Thyroid gland (tissue), 4 donors: ENCODE measurements around the gene HIVEP3.

Experiments used
- POLR2A ChIP-seq, 2 donors: fragments of 450-650 bp; IDR thresholded peaks; one replicate each; pipeline ENCODE4 v1.6.1; 2017; ENCODE audit warnings: antibody characterized with exemption in 2 of 2, mild to moderate bottlenecking in 2 of 2, moderate library complexity in 1 of 2
- TF ChIP-seq, protein P1 (sequence below), 6 experiments: fragments of 200-600 bp in 3 of 6; fragments of 450-650 bp in 3 of 6; sonication (generic) in 3 of 6; IDR thresholded peaks; one replicate each; pipeline ENCODE4 v1.5.1; 2016 to 2019; ENCODE audit warnings: antibody characterized with exemption in 6 of 6, mild to moderate bottlenecking in 2 of 6, inconsistent platforms in 1 of 6, moderate library complexity in 1 of 6

- no peak for TF ChIP-seq POLR2A (IDR thresholded peaks at IDR 0.05)
- TF ChIP-seq, protein P1, sequence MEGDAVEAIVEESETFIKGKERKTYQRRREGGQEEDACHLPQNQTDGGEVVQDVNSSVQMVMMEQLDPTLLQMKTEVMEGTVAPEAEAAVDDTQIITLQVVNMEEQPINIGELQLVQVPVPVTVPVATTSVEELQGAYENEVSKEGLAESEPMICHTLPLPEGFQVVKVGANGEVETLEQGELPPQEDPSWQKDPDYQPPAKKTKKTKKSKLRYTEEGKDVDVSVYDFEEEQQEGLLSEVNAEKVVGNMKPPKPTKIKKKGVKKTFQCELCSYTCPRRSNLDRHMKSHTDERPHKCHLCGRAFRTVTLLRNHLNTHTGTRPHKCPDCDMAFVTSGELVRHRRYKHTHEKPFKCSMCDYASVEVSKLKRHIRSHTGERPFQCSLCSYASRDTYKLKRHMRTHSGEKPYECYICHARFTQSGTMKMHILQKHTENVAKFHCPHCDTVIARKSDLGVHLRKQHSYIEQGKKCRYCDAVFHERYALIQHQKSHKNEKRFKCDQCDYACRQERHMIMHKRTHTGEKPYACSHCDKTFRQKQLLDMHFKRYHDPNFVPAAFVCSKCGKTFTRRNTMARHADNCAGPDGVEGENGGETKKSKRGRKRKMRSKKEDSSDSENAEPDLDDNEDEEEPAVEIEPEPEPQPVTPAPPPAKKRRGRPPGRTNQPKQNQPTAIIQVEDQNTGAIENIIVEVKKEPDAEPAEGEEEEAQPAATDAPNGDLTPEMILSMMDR (IDR thresholded peaks at IDR 0.05) = no peak
Measured at GRCh38 chr1:41941381-41941780, 22.7 kb upstream of the HIVEP3 start.
